Keratinocyte (primary cell): ENCODE measurements around the gene DDX60. TPM values are rescaled to one million over a fixed set of nuclear protein-coding genes. Genes with fewer than 3 reads are reported as not detected.
"Not testable (repeated sequence)": the region's sequence is repeated elsewhere in the genome, so short reads cannot be mapped to it uniquely, and the experiment has no call there.

Source experiments
- DNase-seq: peaks from one replicate; pipeline ENCODE4 v3.0.0-alpha.2; 2011; ENCODE audit warnings: low read depth, missing footprints, low spot score
- FAIRE-seq: peaks from 2 replicates; lab custom pipeline; 2011; peaks lifted over from hg19 to GRCh38; lab: Jason Lieb, UNC
- H2AFZ ChIP-seq: 2 replicates; pipeline ENCODE4 v1.6.0; 2012; ENCODE audit warnings: low read length, control low read depth, inconsistent platforms; ENCODE audit not compliant: control insufficient read depth
- H3K27ac ChIP-seq: 2 replicates; pipeline ENCODE4 v1.5.1; 2011; ENCODE audit warnings: low read length; ENCODE audit not compliant: control insufficient read depth, insufficient read depth
- H3K27me3 ChIP-seq: 3 replicates; pipeline ENCODE4 v1.6.0; 2011; ENCODE audit warnings: low read length; ENCODE audit not compliant: control insufficient read depth, insufficient read depth; ENCODE audit errors: extremely low read depth
- H3K36me3 ChIP-seq, 2 experiments: 2 replicates in 1 of 2; 3 replicates in 1 of 2; pipeline ENCODE4 v1.5.1; 2011; ENCODE audit warnings: low read length in 2 of 2, mild to moderate bottlenecking in 1 of 2; ENCODE audit not compliant: control insufficient read depth in 2 of 2, insufficient read depth in 2 of 2; ENCODE audit errors: extremely low read depth in 1 of 2
- H3K4me1 ChIP-seq: 3 replicates; pipeline ENCODE4 v1.5.1; 2011; ENCODE audit warnings: low read length; ENCODE audit not compliant: control insufficient read depth, insufficient read depth; ENCODE audit errors: extremely low read depth
- H3K4me2 ChIP-seq: 3 replicates; pipeline ENCODE4 v1.6.0; 2011; ENCODE audit warnings: low read depth, low read length; ENCODE audit not compliant: control insufficient read depth, insufficient read depth; ENCODE audit errors: extremely low read depth
- H3K4me3 ChIP-seq, 3 experiments: fragments of 200-600 bp in 1 of 3; sonication (generic) in 1 of 3; 2 replicates in 2 of 3; 3 replicates in 1 of 3; pipeline ENCODE4 v1.5.1; 2011 to 2016; ENCODE audit warnings: low read length in 3 of 3, mild to moderate bottlenecking in 3 of 3, control low read depth in 2 of 3, inconsistent platforms in 1 of 3, low read depth in 1 of 3, mixed read lengths in 1 of 3, mixed run types in 1 of 3, moderate library complexity in 1 of 3; ENCODE audit not compliant: control insufficient read depth in 2 of 3, insufficient read depth in 2 of 3; ENCODE audit errors: extremely low read depth in 1 of 3
- H3K79me2 ChIP-seq: 2 replicates; pipeline ENCODE4 v1.6.0; 2012; ENCODE audit warnings: low read length; ENCODE audit not compliant: control insufficient read depth, insufficient read depth
- H3K9ac ChIP-seq: 3 replicates; pipeline ENCODE4 v1.6.0; 2011; ENCODE audit warnings: low read length; ENCODE audit not compliant: control insufficient read depth, insufficient read depth; ENCODE audit errors: extremely low read depth
- H3K9me1 ChIP-seq: 3 replicates; pipeline ENCODE4 v1.6.0; 2011; ENCODE audit warnings: low read length; ENCODE audit not compliant: control insufficient read depth, insufficient read depth; ENCODE audit errors: extremely low read depth
- H3K9me3 ChIP-seq: 2 replicates; pipeline ENCODE4 v1.5.1; 2012; ENCODE audit warnings: low read depth, low read length; ENCODE audit not compliant: control insufficient read depth
- H4K20me1 ChIP-seq: 3 replicates; pipeline ENCODE4 v1.6.0; 2011; ENCODE audit warnings: low read length; ENCODE audit not compliant: control insufficient read depth, insufficient read depth; ENCODE audit errors: extremely low read depth
- EZH2 ChIP-seq: IDR thresholded peaks from one replicate; pipeline ENCODE4 v1.6.1; 2012; ENCODE audit warnings: inconsistent platforms, mild to moderate bottlenecking, low read length, moderate library complexity
- dilution Hi-C: fragments of 300-500 bp; cut with MboI; formaldehyde crosslinking; loops from one replicate; pipeline ENCODE4 v1.7.0; 2020; ENCODE audit warnings: low sequenced_read_pairs; ENCODE audit not compliant: extremely low pct_ligation_motif_present
- polyA plus RNA-seq, 5 experiments: library from polyadenylated mRNA; depleted of rRNA in 3 of 5; stranded (reverse) in 3 of 5; stranded (forward) in 1 of 5; unstranded in 1 of 5; fragments of >200 nt; gene quantifications; 1 replicate in 1 of 5; 2 replicates in 3 of 5; 3 replicates in 1 of 5; pipeline versions ENCODE4 v1.2.1 to v1.2.3, GENCODE V29; 2011 to 2012; ENCODE audit warnings: missing spikeins in 2 of 5, low read depth in 1 of 5, low replicate concordance in 1 of 5
- TF ChIP-seq, protein P1 (sequence below), 3 experiments: IDR thresholded peaks in 1 of 3; conservative IDR thresholded peaks in 1 of 3; optimal IDR thresholded peaks in 1 of 3; 2 replicates in 2 of 3; 3 replicates in 1 of 3; pipeline versions ENCODE3 to v1.5.1; 2011; ENCODE audit warnings: low read length in 3 of 3, mild to moderate bottlenecking in 3 of 3, moderate library complexity in 2 of 3, control low read depth in 1 of 3, inconsistent platforms in 1 of 3; ENCODE audit not compliant: insufficient read depth in 2 of 3; ENCODE audit errors: extremely low read depth in 1 of 3

The DDX60 gene
- polyA plus RNA-seq, 1 donor (not counting 4 experiments of a cell fraction or from before 2014, with no cell fraction given) = 44.6 TPM

DNA sequence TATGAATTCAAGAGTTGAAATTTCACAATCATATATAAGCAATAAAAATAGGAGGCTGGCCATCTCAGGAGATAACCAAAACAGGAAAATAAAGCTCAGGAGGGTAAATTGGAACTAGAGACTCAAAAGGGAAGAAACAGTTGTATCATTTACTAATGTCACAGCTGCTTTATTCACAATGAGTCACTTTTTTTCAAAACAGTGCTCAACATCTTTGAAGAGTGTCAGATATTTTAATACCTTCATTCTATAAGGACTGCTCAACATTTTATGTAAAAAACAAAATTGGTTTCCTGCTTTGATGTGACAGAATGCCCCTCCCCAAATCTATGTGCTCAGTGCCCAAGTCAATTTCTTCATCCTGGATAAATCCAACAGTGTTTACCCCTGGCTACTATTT lies 97.7 kb downstream of the DDX60 start:
- TF ChIP-seq, protein P1, sequence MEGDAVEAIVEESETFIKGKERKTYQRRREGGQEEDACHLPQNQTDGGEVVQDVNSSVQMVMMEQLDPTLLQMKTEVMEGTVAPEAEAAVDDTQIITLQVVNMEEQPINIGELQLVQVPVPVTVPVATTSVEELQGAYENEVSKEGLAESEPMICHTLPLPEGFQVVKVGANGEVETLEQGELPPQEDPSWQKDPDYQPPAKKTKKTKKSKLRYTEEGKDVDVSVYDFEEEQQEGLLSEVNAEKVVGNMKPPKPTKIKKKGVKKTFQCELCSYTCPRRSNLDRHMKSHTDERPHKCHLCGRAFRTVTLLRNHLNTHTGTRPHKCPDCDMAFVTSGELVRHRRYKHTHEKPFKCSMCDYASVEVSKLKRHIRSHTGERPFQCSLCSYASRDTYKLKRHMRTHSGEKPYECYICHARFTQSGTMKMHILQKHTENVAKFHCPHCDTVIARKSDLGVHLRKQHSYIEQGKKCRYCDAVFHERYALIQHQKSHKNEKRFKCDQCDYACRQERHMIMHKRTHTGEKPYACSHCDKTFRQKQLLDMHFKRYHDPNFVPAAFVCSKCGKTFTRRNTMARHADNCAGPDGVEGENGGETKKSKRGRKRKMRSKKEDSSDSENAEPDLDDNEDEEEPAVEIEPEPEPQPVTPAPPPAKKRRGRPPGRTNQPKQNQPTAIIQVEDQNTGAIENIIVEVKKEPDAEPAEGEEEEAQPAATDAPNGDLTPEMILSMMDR (optimal IDR thresholded peaks at IDR 0.05 in 1 of 3, IDR thresholded peaks at IDR 0.05 in 1 of 3, conservative IDR thresholded peaks at IDR 0.05 in 1 of 3; ENCODE audit: extremely low read depth in 1 of 3, insufficient read depth in 2 of 3, low read length in 3 of 3) = no peak
- TF ChIP-seq EZH2 = no peak
- Histone ChIP-seq H3K9ac (no peak overlapping the region), H3K27ac (no peak overlapping the region), H3K4me1 (peaks cover 15% of the 10 kb centered on the region), H3K9me3 (no peaks in the 10 kb centered on the region), H3K9me1 (no peaks in the 10 kb centered on the region), H3K36me3 (no peaks in the 10 kb centered on the region), H3K4me2 (no peak overlapping the region), H4K20me1 (no peaks in the 10 kb centered on the region), H2AFZ (no peak overlapping the region), H3K27me3 (no peaks in the 10 kb centered on the region), H3K79me2 (no peaks in the 10 kb centered on the region), H3K4me3 (no peak overlapping the region)
- FAIRE-seq (no peak), DNase-seq (no peak)
- dilution Hi-C loops = no loop called here

DNA sequence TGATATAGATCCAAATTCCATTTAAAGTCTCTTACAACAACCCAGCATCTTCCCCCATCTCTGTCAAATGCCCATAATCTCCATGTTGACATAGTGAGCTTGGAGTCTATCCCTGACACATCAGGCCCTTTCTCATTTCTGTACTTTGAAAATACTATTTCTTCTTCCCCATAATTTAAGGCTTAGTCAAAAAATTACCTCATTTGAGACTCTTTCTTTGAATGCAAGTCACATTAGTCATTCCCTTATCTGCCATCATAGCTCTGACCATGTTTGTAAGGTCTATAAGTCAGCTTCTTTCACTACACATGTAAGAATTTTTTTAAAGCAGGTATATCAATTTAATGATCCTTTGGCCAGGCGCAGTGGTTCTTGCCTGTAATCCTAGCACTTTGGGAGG lies 99.9 kb downstream of the DDX60 start:
- Histone ChIP-seq H3K79me2 (no peaks in the 10 kb centered on the region), H3K27ac (no peak overlapping the region), H3K9ac (no peak overlapping the region), H3K9me3 (no peaks in the 10 kb centered on the region), H3K9me1 (no peaks in the 10 kb centered on the region), H3K4me2 (no peak overlapping the region), H2AFZ (no peak overlapping the region), H3K4me1 (peaks cover 15% of the 10 kb centered on the region), H4K20me1 (no peaks in the 10 kb centered on the region), H3K4me3 (no peak overlapping the region), H3K36me3 (no peaks in the 10 kb centered on the region), H3K27me3 (no peaks in the 10 kb centered on the region)
- FAIRE-seq (peak; percentile 13), DNase-seq (no peak)
- TF ChIP-seq EZH2 = no peak
- TF ChIP-seq, protein P1 (optimal IDR thresholded peaks at IDR 0.05 in 1 of 3, IDR thresholded peaks at IDR 0.05 in 1 of 3, conservative IDR thresholded peaks at IDR 0.05 in 1 of 3; ENCODE audit: extremely low read depth in 1 of 3, insufficient read depth in 2 of 3, low read length in 3 of 3) = no peak
- dilution Hi-C loops = no loop called here

DNA sequence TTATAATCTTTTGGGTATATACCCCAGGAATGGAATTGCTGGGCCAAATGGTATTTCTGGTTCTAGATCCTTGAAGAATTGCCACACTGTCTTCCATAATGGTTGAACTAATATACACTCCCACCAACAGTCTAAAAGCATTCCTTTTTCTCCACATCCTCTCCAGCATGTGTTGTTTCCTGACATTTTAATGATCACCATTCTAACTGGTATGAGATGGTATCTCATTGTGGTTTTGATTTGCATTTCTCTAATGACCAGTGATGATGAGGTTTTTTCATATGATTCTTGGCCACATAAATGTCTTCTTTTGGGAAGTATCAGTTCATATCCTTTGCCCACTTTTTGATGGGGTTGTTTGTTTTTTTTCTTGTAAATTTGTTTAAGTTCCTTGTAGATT lies 105.0 kb downstream of the DDX60 start:
- FAIRE-seq, H3K27me3 ChIP-seq, H3K36me3 ChIP-seq: not testable (repeated sequence)

More for the DNA sequence above, 105.0 kb downstream of the DDX60 start:
- H3K27ac ChIP-seq, H4K20me1 ChIP-seq, H3K79me2 ChIP-seq, DNase-seq, H2AFZ ChIP-seq, H3K4me3 ChIP-seq, H3K9me3 ChIP-seq, H3K4me1 ChIP-seq, H3K9ac ChIP-seq, H3K9me1 ChIP-seq, dilution Hi-C loops, H3K4me2 ChIP-seq: not testable (repeated sequence)
